ENCODE data around the gene GPD1L.

Gene GPD1L

GRCh38 chr3:32193101-32193500 is 86.7 kb downstream of the GPD1L start:
- Mint-ChIP-seq H3K27ac (no peak overlapping the region), H3K36me3 (ENCODE audit: low read depth) (no peaks in the 10 kb centered on the region), H3K9me3 (no peaks in the 10 kb centered on the region), H3K27me3 (ENCODE audit: low read depth, poor library complexity) (peaks cover 10% of the 10 kb centered on the region), H3K4me3 (no peak overlapping the region), H3K4me1 (peaks cover 40% of the 10 kb centered on the region)
- no peak for TF ChIP-seq CTCF (IDR thresholded peaks at IDR 0.05)
- no peak for DNase-seq

DNA sequence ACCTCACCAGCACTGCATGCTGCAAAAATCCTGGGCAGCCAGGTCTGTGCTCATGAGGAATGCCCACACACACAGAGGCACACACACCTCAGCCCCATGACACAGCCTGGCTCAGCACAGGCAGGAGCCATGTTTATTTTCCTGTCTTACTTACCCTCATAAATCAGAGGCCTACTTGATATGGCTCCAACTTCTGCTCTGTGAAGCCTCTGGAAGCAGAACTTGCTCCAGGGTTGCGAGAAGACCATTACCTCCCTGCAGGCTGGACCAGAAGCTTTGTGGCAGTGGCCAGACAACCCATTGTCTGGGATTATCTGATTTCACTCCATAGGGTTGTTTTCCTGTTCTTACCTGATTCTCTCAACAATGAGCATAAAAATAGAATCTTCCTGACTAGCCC is 88.2 kb downstream of the GPD1L start:
- H3K9me3 Mint-ChIP-seq, result no peaks in the 10 kb centered on the region
- DNase-seq, result no peak
- H3K4me1 Mint-ChIP-seq, result peaks cover 55% of the 10 kb centered on the region
- peak overlapping the region; percentile 9 for H3K27ac Mint-ChIP-seq
- TF ChIP-seq CTCF (IDR thresholded peaks at IDR 0.05), result no peak
- H3K36me3 Mint-ChIP-seq (ENCODE audit: low read depth), result no peaks in the 10 kb centered on the region
- H3K4me3 Mint-ChIP-seq, result no peak overlapping the region
- peaks cover 10% of the 10 kb centered on the region for H3K27me3 Mint-ChIP-seq (ENCODE audit: low read depth, poor library complexity)

GRCh38 chr3:32195995-32196540 is 89.6 kb downstream of the GPD1L start:
- no peak for TF ChIP-seq CTCF (IDR thresholded peaks at IDR 0.05)
- H3K9me3 Mint-ChIP-seq, result no peaks in the 10 kb centered on the region
- no peak overlapping the region for H3K27ac Mint-ChIP-seq
- no peak for DNase-seq
- H3K36me3 Mint-ChIP-seq (ENCODE audit: low read depth), result no peaks in the 10 kb centered on the region
- H3K27me3 Mint-ChIP-seq (ENCODE audit: low read depth, poor library complexity), result peaks cover 6% of the 10 kb centered on the region
- no peak overlapping the region for H3K4me3 Mint-ChIP-seq
- peaks cover 68% of the 10 kb centered on the region for H3K4me1 Mint-ChIP-seq

GRCh38 chr3:32197991-32198390 is 91.6 kb downstream of the GPD1L start:
- Mint-ChIP-seq H3K4me3 (no peak overlapping the region), H3K27me3 (ENCODE audit: low read depth, poor library complexity) (peaks cover 5% of the 10 kb centered on the region), H3K36me3 (ENCODE audit: low read depth) (no peaks in the 10 kb centered on the region)

DNA sequence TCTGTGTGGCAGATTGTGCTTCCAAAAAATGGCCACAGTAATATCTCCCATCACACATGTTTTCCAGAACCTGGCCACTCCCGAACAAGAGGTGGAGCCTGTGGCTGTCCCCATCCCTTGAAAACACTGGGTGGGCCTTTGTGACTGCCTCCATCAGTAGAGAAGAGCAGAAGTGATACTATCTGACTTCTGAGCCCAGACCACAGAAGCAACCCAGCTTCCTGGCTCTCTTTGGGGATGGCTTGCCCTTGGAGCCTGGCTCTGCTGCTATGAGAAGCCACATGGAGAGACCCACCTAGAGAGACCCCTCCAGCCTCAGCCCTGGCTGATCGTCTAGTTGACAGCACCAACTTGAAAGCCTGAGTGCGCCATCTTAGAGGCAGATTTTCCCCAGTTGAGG is 92.3 kb downstream of the GPD1L start:
- no peak for DNase-seq
- no peaks in the 10 kb centered on the region for H3K9me3 Mint-ChIP-seq
- no peak overlapping the region for H3K27ac Mint-ChIP-seq
- TF ChIP-seq CTCF (IDR thresholded peaks at IDR 0.05), result no peak
- H3K27me3 Mint-ChIP-seq (ENCODE audit: low read depth, poor library complexity), result peaks cover 3% of the 10 kb centered on the region
- H3K36me3 Mint-ChIP-seq (ENCODE audit: low read depth), result no peaks in the 10 kb centered on the region
- H3K4me1 Mint-ChIP-seq, result peaks cover 77% of the 10 kb centered on the region
- H3K4me3 Mint-ChIP-seq, result no peak overlapping the region

More at GRCh38 chr3:32197991-32198390, 91.6 kb downstream of the GPD1L start:
- no peak for TF ChIP-seq CTCF (IDR thresholded peaks at IDR 0.05)
- H3K27ac Mint-ChIP-seq, result no peak overlapping the region
- peaks cover 78% of the 10 kb centered on the region for H3K4me1 Mint-ChIP-seq
- DNase-seq, result peak; percentile 37
- H3K9me3 Mint-ChIP-seq, result no peaks in the 10 kb centered on the region

DNA sequence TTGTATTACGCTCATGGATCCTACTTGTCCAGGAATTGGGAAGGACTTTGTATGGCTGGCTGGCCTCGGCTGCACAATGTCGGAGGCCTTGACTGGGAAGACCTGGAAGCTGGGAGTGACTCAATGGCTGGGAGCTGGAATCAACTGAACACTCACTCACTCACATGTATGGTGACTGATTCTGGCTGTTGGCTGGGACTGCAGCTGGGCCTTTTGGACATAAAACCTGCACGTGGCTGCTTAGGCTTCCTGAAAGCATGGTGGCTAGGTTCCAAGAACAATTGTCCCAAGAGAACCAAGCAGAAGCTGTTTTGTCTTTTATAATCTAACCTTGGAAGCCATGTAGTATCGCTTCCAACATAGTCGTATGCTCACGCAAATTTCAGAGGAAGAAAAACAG is 94.1 kb downstream of the GPD1L start:
- H3K27me3 Mint-ChIP-seq (ENCODE audit: low read depth, poor library complexity), result peaks cover 4% of the 10 kb centered on the region
- no peaks in the 10 kb centered on the region for H3K9me3 Mint-ChIP-seq
- no peak for DNase-seq
- H3K4me3 Mint-ChIP-seq, result no peak overlapping the region
- no peaks in the 10 kb centered on the region for H3K36me3 Mint-ChIP-seq (ENCODE audit: low read depth)
- no peak for TF ChIP-seq CTCF (IDR thresholded peaks at IDR 0.05)
- H3K27ac Mint-ChIP-seq, result no peak overlapping the region
- H3K4me1 Mint-ChIP-seq, result peaks cover 62% of the 10 kb centered on the region

Data from nephron progenitor cell (in vitro differentiated cells).